H1 (cell line): ENCODE data around the gene GJB6. TPM values are rescaled to one million over a fixed set of nuclear protein-coding genes. Genes with fewer than 3 reads are reported as not detected.

Source experiments
- BACH1 ChIP-seq: IDR thresholded peaks from 2 replicates; pipeline ENCODE4 v1.6.1; 2012; ENCODE audit warnings: low read length, improper control_type of control experiment
- JUND ChIP-seq: IDR thresholded peaks from 2 replicates; pipeline ENCODE4 v1.6.1; 2011; ENCODE audit warnings: mild to moderate bottlenecking, improper control_type of control experiment, low read length
- MAFK ChIP-seq: IDR thresholded peaks from 2 replicates; pipeline ENCODE4 v1.6.1; 2012; ENCODE audit warnings: low read depth, mild to moderate bottlenecking, improper control_type of control experiment, low read length
- SP1 ChIP-seq: IDR thresholded peaks from 2 replicates; pipeline ENCODE4 v1.6.1; 2011; ENCODE audit warnings: low read depth, low read length
- SP4 ChIP-seq: IDR thresholded peaks from 2 replicates; pipeline ENCODE4 v1.6.1; 2012; ENCODE audit warnings: low read length, inconsistent platforms
- TBP ChIP-seq: IDR thresholded peaks from 2 replicates; pipeline ENCODE4 v1.6.1; 2011; ENCODE audit warnings: low read depth, low read length, improper control_type of control experiment
- TCF12 ChIP-seq: IDR thresholded peaks from 2 replicates; pipeline ENCODE4 v1.6.1; 2011; ENCODE audit warnings: low read depth, mild to moderate bottlenecking, low read length
- polyA plus RNA-seq, 7 experiments: library from polyadenylated mRNA; depleted of rRNA in 3 of 7; stranded (reverse) in 5 of 7; unstranded in 2 of 7; fragments of >200 nt in 5 of 7; fragments of 200-250 nt in 2 of 7; gene quantifications; 1 replicate in 5 of 7; 2 replicates in 1 of 7; 4 replicates in 1 of 7; pipeline versions ENCODE4 v1.2.1 to v1.2.3, GENCODE V29; 2011 to 2013; ENCODE audit warnings: missing spikeins in 2 of 7, mixed read lengths in 2 of 7
- total RNA-seq: library from RNA; stranded (reverse); fragmentation: NEBNext Ultra II Directional; extraction: Animal tissue kit (Norgen Biotek cat#: 25700); gene quantifications from 2 replicates; pipeline ENCODE4 v1.2.1, GENCODE V29; 2021

GJB6 gene
- total and polyA plus RNA-seq, 2 of the 8 experiments (the other 6 are each of a cell fraction or from before 2014, with no cell fraction given), result not detected

DNA sequence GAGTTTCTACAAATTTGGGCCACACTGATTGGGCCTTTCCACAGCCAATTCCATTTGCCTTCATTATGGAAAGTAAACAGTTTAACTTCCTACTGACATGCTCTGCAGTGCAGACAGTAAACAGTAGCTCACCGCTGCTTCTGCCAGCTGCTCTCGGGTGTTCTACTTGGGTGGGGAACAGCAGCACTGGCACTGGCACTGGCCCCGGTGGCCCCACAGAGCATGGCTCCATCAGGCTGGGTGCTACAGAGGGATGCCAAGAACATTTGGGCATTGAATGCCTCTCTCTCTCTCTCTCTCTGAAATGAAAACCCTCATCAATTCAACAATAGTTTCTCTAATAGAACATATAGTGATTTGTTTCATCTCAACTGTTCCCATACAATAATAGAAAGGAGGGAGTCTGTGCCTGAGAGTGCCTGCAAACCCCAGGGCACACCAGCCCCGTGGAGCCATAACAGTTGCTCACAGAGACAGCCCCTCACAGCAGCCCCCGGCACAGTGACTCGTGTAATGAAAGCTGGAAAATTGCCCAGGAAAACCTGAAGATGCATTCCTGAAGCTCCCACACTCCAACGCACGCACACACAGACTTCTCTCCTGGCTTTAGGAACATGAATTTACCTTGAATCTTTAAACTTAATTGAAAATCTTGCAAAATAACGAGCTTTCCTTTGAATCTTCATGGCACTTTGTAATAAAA is 38.2 kb upstream of the GJB6 start (continued):
- TF ChIP-seq TBP, result no peak
- TF ChIP-seq SP4, result no peak
- TF ChIP-seq JUND, result no peak
- no peak for TF ChIP-seq BACH1
- no peak for TF ChIP-seq SP1
- no peak for TF ChIP-seq TCF12
- no peak for TF ChIP-seq MAFK
